Activated T-cell treated with anti-CD3 and anti-CD28 coated beads, Interleukin-2, amount 50 U/mL, for 72 hours (primary cell): ENCODE measurements around the gene TSPEAR. TPM values are rescaled to one million over a fixed set of nuclear protein-coding genes. Genes with fewer than 3 reads are reported as not detected.

Source experiments
- ATAC-seq, 2 donors: fragments of 150-1000 bp; cut with Tn5 transposase; replicated peaks in 1 of 2; 2 replicates each; pipeline ENCODE4 v1.10.0; 2021; ENCODE audit warnings: moderate library complexity in 2 of 2, mild to moderate bottlenecking in 1 of 2
- DNase-seq, 2 donors: peaks; one replicate each; pipeline ENCODE4 v3.0.0; 2021 to 2022; ENCODE audit warnings: mixed read lengths in 1 of 2
- H3K27ac Mint-ChIP-seq: one replicate; pipeline ENCODE4 v1.8.0; 2022; ENCODE audit warnings: mild to moderate bottlenecking, moderate library complexity, mixed read lengths
- H3K27me3 Mint-ChIP-seq: one replicate; pipeline ENCODE4 v1.8.0; 2022; ENCODE audit warnings: low read depth, mixed read lengths
- H3K36me3 Mint-ChIP-seq, 2 donors: one replicate each; pipeline ENCODE4 v1.8.0; 2022; ENCODE audit warnings: mixed read lengths in 2 of 2, mild to moderate bottlenecking in 1 of 2; ENCODE audit not compliant: insufficient read depth in 2 of 2
- H3K4me1 Mint-ChIP-seq: one replicate; pipeline ENCODE4 v1.8.0; 2022; ENCODE audit warnings: low read depth, mixed read lengths
- H3K4me3 Mint-ChIP-seq, 2 donors: one replicate each; pipeline ENCODE4 v1.8.0; 2022; ENCODE audit warnings: mild to moderate bottlenecking in 2 of 2, mixed read lengths in 2 of 2, moderate library complexity in 2 of 2
- H3K9me3 Mint-ChIP-seq, 2 donors: one replicate each; pipeline ENCODE4 v1.8.0; 2022; ENCODE audit warnings: mixed read lengths in 2 of 2
- total RNA-seq, 2 donors: library from RNA; stranded (reverse); gene quantifications; one replicate each; pipeline ENCODE4 v1.2.3, GENCODE V29; 2022

Gene TSPEAR
- total RNA-seq, 2 donors from 2014 or later = not detected

DNA sequence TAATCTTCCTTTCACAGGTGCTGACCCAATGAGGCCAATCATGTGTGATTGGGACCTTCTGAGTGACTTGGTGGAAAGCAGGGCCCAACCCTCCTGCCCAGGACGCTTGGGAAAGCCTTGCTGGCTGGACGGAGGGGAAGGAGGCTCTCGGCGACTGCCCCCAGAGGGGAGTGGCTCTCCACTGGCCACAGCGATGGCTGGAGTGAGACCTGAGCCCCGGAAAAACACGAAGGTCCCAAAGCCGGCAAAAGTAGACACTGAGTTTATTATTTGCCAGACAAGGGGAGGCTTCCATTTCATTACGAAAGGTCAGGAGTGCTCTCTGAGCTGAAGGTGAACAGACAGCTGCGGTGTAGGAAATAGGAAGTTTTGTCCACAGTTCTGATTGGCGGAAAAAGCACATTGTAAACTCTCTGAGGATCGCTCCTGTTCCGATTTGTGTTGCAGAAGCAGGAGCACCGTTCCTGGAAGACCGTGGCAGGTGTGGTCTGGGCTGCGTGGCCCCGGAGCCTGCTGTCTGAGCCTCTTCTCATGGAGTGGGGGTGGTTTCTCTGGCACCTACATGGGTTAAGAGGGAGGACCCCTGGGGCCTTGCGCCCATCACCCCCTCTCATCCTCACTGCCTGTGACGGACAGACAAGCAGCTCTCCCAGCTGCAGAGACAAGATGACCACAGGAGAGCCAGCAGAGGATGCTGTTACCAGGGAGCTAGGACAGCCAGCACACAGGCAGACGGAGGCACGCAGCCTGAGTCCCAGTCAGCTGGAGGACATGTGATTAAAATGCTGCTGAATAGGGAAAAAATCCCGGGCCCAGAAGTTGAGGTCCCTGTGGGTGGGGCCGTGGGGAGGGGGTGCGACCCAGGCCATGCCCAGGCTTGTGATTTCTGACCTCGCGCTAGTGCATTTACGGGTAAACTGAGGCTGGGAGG lies 212.8 kb downstream of the TSPEAR start:
- no peak for DNase-seq
- no peak for ATAC-seq
- Mint-ChIP-seq H3K4me1 (no peaks in the 10 kb centered on the region), H3K36me3 (no peaks in the 10 kb centered on the region), H3K27me3 (no peaks in the 10 kb centered on the region), H3K4me3 (no peak overlapping the region), H3K9me3 (no peaks in the 10 kb centered on the region), H3K27ac (no peak overlapping the region)

DNA sequence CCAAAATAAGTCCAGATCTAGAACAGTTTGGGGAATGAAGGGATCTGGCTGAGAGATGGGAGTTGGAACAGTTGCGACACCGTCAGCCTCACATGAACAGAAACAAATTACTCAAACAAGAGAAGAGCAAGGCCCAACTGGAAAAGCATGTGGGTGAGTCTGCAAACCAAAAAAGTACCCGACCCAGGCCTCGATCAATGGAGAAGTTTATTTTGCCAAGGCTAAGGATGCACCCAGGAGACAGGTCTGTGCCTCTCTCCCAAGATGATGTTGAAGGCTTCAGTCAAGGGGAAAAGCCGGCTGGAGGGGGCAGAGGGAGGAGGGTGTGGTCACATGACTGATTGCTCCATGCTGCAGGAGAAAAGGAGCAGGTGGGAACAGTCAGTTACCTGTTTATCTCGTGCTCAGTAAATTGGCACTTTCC lies 213.7 kb downstream of the TSPEAR start:
- Mint-ChIP-seq H3K27me3 (peaks cover 6% of the 10 kb centered on the region), H3K4me1 (no peaks in the 10 kb centered on the region), H3K27ac (no peak overlapping the region), H3K9me3 (peaks cover 6% of the 10 kb centered on the region in 2 donors), H3K36me3 (peaks cover 5 to 7% of the 10 kb centered on the region in 2 donors), H3K4me3 (no peak overlapping the region)
- DNase-seq = no peak
- no peak for ATAC-seq

DNA sequence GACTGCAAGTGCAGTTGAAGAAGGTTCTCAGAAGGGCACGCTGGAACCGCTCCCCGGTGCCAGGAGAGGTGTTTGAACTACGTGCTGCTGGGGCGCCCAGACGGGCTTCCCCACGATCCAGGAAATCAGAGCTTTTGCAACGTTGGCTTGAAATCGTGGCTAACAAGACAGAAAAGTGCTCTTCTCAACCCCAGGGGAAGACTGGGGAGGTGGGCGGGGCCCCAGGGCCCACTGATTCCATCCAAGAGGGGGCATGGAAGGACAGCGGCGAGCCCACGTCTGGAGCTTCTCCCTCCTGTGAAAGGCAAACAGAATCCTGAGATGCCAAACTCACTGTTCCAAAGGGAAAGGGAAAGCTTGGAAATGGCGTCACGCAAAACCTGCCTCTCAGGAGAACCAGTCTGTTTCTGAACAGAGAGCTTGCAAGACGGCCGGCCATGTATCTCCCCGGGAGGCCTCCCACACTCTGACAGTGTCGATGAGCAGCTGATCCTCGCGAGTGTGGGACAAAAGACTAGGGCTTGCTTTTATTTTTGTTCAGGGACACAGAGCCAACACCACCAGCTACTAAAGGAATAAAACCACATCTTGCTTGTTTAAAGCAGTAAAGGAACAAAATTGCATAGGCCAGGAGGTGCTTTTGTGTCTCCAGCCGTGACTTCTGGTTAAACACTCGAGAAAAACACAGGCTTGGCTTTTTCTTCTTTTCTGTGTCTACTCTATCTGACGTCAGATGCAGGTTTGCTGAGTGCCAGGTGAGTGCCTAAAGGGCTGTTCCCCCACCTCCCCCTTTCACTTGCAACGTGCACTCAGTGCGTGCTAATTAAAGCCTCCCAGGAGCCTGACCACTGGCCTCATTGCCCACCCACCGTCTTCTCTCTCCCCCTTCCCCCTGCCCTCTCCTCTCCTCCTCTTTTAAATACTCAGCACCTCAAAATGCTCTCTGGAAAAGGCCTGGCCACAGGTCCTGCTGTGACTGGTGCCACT lies 214.5 kb downstream of the TSPEAR start:
- DNase-seq (no peak), ATAC-seq (no peak)
- no peaks in the 10 kb centered on the region for H3K4me1 Mint-ChIP-seq
- H3K27me3 Mint-ChIP-seq = peaks cover 6% of the 10 kb centered on the region
- no peak overlapping the region for H3K27ac Mint-ChIP-seq
- H3K9me3 Mint-ChIP-seq = peaks cover 10% of the 10 kb centered on the region in 2 donors
- peaks cover 7 to 10% of the 10 kb centered on the region in 2 donors for H3K36me3 Mint-ChIP-seq
- H3K4me3 Mint-ChIP-seq = no peak overlapping the region

DNA sequence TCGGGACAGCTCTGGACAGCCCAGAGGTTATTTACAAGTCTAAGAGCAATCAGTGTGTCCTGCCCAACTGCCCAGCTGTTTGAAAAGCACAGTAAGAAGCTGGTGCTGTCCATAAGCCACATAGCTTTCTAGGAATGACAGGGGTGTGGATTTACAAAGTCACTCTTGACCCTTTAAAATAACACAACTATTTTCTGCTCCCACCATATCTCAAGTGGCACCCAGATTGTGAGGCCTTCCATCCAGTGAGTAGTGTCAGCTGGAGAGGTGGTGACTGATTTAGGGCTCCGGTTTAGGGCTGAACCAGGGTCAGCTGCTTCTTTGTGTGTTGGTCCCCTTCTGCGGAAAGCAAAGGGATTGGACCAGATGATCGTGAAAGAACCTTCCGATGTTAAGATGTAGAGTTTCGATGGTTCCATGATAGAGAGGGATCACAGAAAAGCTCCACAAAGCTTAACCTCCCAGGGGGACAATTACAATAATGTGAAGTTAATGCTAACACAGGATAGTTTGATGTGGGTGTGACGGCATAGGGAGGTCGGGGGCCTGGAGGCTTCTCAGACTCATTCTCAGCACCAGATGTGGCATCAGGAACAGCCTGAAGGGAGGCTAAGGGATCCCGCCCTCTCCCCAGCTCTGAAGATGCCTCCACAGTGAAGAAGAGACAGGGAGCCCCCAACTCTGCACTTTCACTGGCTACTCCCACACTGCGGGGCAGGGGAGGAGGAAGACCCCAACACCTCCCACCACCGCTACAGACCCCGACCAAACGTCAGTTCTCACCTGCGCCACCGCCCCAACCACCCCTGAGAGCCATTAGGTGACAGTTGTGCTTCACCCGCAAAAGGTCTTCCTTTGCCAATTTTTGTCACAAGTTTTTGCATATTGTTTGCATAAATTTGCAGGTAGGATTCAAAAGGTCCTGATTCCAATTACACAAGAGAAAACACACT lies 215.5 kb downstream of the TSPEAR start:
- H3K27me3 Mint-ChIP-seq = peaks cover 6% of the 10 kb centered on the region
- H3K27ac Mint-ChIP-seq = no peak overlapping the region
- no peak overlapping the region for H3K4me3 Mint-ChIP-seq
- no peaks in the 10 kb centered on the region for H3K4me1 Mint-ChIP-seq
- H3K36me3 Mint-ChIP-seq = peaks cover 7 to 13% of the 10 kb centered on the region in 2 donors
- DNase-seq (no peak), ATAC-seq (no peak)
- H3K9me3 Mint-ChIP-seq = peaks cover 10% of the 10 kb centered on the region in 2 donors

DNA sequence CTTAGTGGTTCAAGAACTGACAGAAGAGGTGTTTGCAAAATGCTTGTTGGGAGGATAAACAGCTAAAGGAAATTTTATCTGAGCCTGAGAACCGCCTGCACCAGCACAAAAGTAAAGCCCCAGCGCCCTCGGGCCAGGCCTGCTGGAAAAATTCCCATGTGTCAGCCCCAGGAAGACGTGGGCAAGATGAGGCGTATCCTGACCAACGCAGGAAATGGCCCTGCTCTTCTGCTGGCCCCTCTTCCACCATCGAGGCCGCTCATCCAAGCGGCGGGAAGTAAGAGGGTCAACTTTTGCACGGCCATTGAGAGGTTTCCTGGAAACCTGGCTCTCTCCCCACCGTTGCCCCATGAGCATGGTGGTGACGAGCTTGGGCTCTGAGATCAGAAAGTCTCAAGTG lies 216.4 kb downstream of the TSPEAR start:
- Mint-ChIP-seq H3K27ac (no peak overlapping the region), H3K27me3 (peaks cover 6% of the 10 kb centered on the region), H3K36me3 (peaks cover 7 to 13% of the 10 kb centered on the region in 2 donors), H3K4me3 (no peak overlapping the region), H3K4me1 (no peaks in the 10 kb centered on the region), H3K9me3 (peaks cover 10% of the 10 kb centered on the region in 2 donors)
- DNase-seq = no peak
- ATAC-seq = no peak

DNA sequence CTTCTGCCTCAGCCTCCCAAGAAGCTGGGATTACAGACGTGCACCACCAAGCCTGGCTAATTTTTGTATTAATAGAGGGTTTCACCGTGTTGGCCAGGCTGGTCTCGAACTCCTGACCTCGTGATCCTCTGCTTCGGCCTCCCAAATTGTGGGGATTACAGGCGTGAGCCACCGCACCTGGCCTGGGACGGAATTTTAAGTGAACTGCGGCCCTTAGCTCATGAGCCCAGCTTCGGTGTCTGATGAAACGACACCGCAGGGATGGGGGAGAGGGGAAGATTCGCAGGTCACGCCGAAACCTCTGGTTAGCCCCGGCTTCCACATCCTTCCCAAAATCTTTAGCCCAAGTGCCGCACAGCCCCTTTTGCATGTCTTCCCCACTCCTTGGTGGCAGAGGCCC lies 217.0 kb downstream of the TSPEAR start:
- H3K4me1 Mint-ChIP-seq = no peaks in the 10 kb centered on the region
- ATAC-seq = no peak
- peaks cover 7 to 13% of the 10 kb centered on the region in 2 donors for H3K36me3 Mint-ChIP-seq
- H3K4me3 Mint-ChIP-seq = no peak overlapping the region
- H3K27ac Mint-ChIP-seq = no peak overlapping the region
- DNase-seq = no peak
- H3K27me3 Mint-ChIP-seq = peaks cover 6% of the 10 kb centered on the region
- H3K9me3 Mint-ChIP-seq = peaks cover 10% of the 10 kb centered on the region in 2 donors

DNA sequence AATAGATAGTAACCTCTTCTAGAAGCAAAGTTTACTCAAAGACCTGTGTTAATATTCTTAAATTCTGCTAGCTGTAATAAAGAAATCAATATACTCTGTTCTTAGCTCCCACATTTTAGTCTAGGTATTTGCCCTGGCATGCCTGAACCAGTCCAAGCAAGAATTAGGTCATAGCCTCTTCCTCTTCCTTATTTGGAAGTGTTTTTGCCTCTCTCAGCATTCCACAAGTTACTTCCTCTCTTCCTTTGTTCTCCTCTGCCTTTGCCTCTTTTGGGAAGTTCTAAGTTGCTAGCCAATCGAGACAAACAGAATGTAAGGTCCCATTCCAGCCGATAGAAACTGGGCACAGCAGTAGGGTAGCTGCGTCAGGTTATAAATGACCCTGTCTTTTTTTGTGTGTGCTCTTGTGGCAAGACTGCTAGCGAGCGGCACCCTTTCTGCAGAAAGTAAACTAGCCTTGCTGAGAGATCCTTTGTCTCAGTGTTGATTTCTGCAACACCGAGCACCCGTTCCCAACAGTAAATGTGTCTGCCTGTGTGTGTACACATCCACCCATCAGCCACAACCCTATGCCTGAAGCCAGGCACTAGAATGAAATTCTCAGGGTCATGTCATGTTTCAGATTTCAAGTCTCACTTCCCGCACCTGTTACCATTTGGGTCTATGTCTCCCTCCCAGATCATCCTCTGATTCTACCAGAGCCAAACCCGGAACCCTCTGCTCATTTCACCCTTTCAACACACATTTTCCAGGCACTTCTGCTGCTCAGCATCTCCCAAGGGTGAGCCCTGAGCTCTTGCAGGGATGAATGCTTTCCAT lies 218.6 kb downstream of the TSPEAR start:
- DNase-seq (no peak), ATAC-seq (no peak)
- Mint-ChIP-seq H3K4me1 (no peaks in the 10 kb centered on the region), H3K36me3 (peaks cover 7 to 13% of the 10 kb centered on the region in 2 donors), H3K9me3 (peaks cover 10% of the 10 kb centered on the region in 2 donors), H3K27me3 (peaks cover 6% of the 10 kb centered on the region), H3K27ac (no peak overlapping the region), H3K4me3 (no peak overlapping the region)

DNA sequence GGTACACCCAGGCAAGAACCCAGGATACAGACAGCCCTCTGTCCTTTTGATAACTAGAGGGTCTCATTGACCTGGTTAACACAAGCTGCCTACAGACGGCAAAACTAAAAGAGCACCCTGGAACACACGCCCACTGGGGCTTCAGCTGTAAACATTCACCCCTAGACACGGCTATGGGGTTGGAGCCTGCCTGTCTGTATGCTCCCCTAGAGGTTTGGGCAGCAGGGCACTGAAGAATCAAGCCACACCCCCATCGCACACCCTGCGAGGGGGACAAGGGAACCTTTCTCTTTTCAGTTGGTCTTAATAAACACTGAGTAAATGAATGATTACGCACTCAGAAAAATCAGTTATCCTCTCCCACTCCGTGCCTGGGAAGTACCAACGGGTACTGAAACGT lies 220.6 kb downstream of the TSPEAR start:
- Mint-ChIP-seq H3K27ac (no peak overlapping the region), H3K36me3 (peaks cover 7 to 13% of the 10 kb centered on the region in 2 donors), H3K4me3 (no peak overlapping the region), H3K9me3 (peaks cover 10% of the 10 kb centered on the region in 2 donors), H3K4me1 (peaks cover 4% of the 10 kb centered on the region), H3K27me3 (peaks cover 6% of the 10 kb centered on the region)
- DNase-seq (no peak), ATAC-seq (no peak)

DNA sequence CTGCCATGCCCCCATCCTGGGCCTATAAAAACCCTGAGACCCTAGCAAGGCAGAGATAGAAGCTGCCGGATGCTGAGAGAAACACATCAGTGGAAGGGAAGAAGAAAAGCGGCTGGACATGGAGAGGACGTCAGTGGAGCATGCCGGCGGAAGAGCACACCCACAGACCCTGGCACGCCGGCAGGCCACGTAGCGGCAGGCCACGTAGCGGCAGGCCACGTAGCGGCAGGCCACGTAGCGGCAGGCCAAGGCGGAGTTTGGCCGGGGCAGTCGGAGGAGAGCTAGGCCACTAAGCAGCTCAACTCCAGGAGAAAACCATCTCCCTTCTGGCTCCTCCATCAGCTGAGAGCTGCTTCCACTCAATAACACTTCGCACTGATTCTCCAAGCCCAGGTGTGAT lies 221.0 kb downstream of the TSPEAR start:
- H3K27ac Mint-ChIP-seq = no peak overlapping the region
- H3K36me3 Mint-ChIP-seq = peaks cover 7 to 13% of the 10 kb centered on the region in 2 donors
- no peak overlapping the region for H3K4me3 Mint-ChIP-seq
- H3K4me1 Mint-ChIP-seq = peaks cover 4% of the 10 kb centered on the region
- DNase-seq (no peak), ATAC-seq (no peak)
- peaks cover 10% of the 10 kb centered on the region in 2 donors for H3K9me3 Mint-ChIP-seq
- H3K27me3 Mint-ChIP-seq = peaks cover 6% of the 10 kb centered on the region

DNA sequence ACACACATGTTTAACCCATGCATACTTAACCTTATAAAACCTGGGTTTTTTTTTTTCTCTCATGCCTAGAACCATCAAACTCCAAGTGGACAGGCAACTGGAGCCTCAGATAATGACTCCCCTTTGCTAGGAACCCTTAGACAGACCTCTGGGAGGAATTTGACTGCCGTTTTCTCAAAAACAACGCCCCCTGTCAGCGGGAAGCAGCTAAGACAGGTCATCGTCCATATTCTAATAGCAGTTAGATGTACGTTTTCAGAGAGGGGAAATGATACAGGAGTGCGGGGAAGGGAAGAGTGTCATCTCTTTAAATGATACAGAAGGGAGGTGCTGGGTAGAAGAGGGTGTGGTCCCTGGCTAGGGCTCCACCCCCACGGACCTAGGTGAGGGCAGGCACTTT lies 221.4 kb downstream of the TSPEAR start:
- DNase-seq (no peak), ATAC-seq (no peak)
- Mint-ChIP-seq H3K4me3 (no peak overlapping the region), H3K27ac (no peak overlapping the region), H3K9me3 (peaks cover 10% of the 10 kb centered on the region in 2 donors), H3K27me3 (peaks cover 6% of the 10 kb centered on the region), H3K36me3 (peaks cover 7 to 13% of the 10 kb centered on the region in 2 donors), H3K4me1 (peaks cover 4% of the 10 kb centered on the region)

DNA sequence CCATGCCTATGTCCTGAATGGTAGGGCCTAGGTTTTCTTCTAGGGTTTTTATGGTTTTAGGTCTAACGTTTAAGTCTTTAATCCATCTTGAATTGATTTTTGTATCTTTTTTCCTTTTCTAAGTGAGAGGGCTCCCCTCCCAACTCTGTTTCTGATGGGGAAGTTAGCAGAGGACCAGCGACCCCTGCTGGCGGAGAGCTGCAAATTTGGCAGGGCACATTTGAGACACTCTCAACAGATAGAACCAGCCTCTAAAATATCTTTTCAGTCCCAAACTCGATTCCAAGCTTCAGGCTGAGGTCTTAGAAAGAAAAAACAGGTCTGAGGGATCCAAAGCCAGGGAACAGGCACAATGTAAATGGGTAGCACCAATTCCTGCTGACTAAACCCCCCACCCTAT lies 223.5 kb downstream of the TSPEAR start:
- peak; percentile 58 to 67 for DNase-seq
- Mint-ChIP-seq H3K36me3 (peaks cover 3 to 8% of the 10 kb centered on the region in 2 donors), H3K27ac (no peak overlapping the region), H3K4me1 (peaks cover 4% of the 10 kb centered on the region), H3K4me3 (no peak overlapping the region), H3K9me3 (peaks cover 5% of the 10 kb centered on the region in 2 donors), H3K27me3 (peaks cover under 1% of the 10 kb centered on the region)
- no peak for ATAC-seq
